DOHH2 (cell line): ENCODE results near the gene TNFAIP6.

Experiments
- H3F3A ChIP-seq: fragments of 200-600 bp; sonication (generic), shearing (Covaris generic); 2 replicates; pipeline ENCODE4 v1.6.0; 2016; ENCODE audit warnings: antibody characterized with exemption, mild to moderate bottlenecking; ENCODE audit not compliant: control insufficient read depth, insufficient read depth
- H3K27ac ChIP-seq: fragments of 200-600 bp; sonication (generic); 2 replicates; pipeline ENCODE4 v1.5.1; 2014; ENCODE audit warnings: low read depth, mild to moderate bottlenecking, low read length, moderate library complexity
- H3K27me3 ChIP-seq: fragments of 200-600 bp; sonication (generic); 2 replicates; pipeline ENCODE4 v1.6.1; 2014; ENCODE audit warnings: mild to moderate bottlenecking, low read length, mixed read lengths; ENCODE audit not compliant: control insufficient read depth
- H3K36me3 ChIP-seq: fragments of 200-600 bp; sonication (generic); 2 replicates; pipeline ENCODE4 v1.6.1; 2014; ENCODE audit warnings: mild to moderate bottlenecking, low read length, moderate library complexity, mixed read lengths; ENCODE audit not compliant: control insufficient read depth
- H3K4me1 ChIP-seq: fragments of 200-600 bp; sonication (generic); 2 replicates; pipeline ENCODE4 v1.6.1; 2014; ENCODE audit warnings: mild to moderate bottlenecking, low read length, mixed read lengths; ENCODE audit not compliant: control insufficient read depth
- H3K4me2 ChIP-seq: fragments of 200-600 bp; sonication (generic); 2 replicates; pipeline ENCODE4 v1.6.0; 2014; ENCODE audit warnings: mild to moderate bottlenecking, low read length, moderate library complexity
- H3K4me3 ChIP-seq: fragments of 200-600 bp; sonication (generic); 2 replicates; pipeline ENCODE4 v1.5.1; 2014; ENCODE audit warnings: mild to moderate bottlenecking, low read length, mixed read lengths
- H3K79me2 ChIP-seq: fragments of 200-600 bp; sonication (generic); 2 replicates; pipeline ENCODE4 v1.6.1; 2014; ENCODE audit warnings: mild to moderate bottlenecking, low read length, mixed read lengths; ENCODE audit not compliant: control insufficient read depth
- H3K9me2 ChIP-seq: fragments of 200-600 bp; sonication (generic); replicated peaks from 2 replicates; pipeline ENCODE4 v1.6.1; 2014; ENCODE audit warnings: mild to moderate bottlenecking, low read length, mixed read lengths; ENCODE audit not compliant: control insufficient read depth
- H3K9me3 ChIP-seq: fragments of 200-600 bp; sonication (generic); 2 replicates; pipeline ENCODE4 v1.6.1; 2014; ENCODE audit warnings: antibody characterized with exemption, low read length, mixed read lengths; ENCODE audit not compliant: control insufficient read depth, insufficient read depth
- H4K20me1 ChIP-seq: fragments of 200-600 bp; sonication (generic); 2 replicates; pipeline ENCODE4 v1.6.0; 2014; ENCODE audit warnings: low read depth, mild to moderate bottlenecking, antibody characterized with exemption, low read length, moderate library complexity; ENCODE audit not compliant: control insufficient read depth, insufficient read depth
- CTCF ChIP-seq: fragments of 200-600 bp; sonication (generic); IDR thresholded peaks from one replicate; pipeline ENCODE4 v1.5.1; 2014; ENCODE audit warnings: antibody characterized with exemption, mild to moderate bottlenecking, low read depth, low read length; ENCODE audit not compliant: poor library complexity, severe bottlenecking
- EZH2phosphoT487 ChIP-seq: fragments of 200-600 bp; sonication (generic); IDR thresholded peaks from 2 replicates; pipeline ENCODE4 v1.6.1; 2017; ENCODE audit warnings: borderline replicate concordance, mild to moderate bottlenecking, antibody characterized with exemption, low read length, moderate library complexity, mixed read lengths

Gene TNFAIP6

GRCh38 chr2:151423760-151424159 is 66.4 kb downstream of the TNFAIP6 start:
- Histone ChIP-seq H3K4me2 (no peak overlapping the region), H3K4me3 (no peak overlapping the region), H3K27ac (no peak overlapping the region), H3K4me1 (no peaks in the 10 kb centered on the region), H4K20me1 (peaks cover 7% of the 10 kb centered on the region), H3K9me3 (no peaks in the 10 kb centered on the region), H3K36me3 (peaks cover 88% of the 10 kb centered on the region), H3K9me2 (no peaks in the 10 kb centered on the region), H3K79me2 (peaks cover 86% of the 10 kb centered on the region), H3K27me3 (no peaks in the 10 kb centered on the region), H3F3A (no peaks in the 10 kb centered on the region)
- TF ChIP-seq CTCF: no peak
- TF ChIP-seq EZH2phosphoT487: no peak
